NT2/D1 (cell line): Measurements from ENCODE around the gene SRC.

Source experiments
- SUZ12 ChIP-seq: IDR thresholded peaks from 2 replicates; pipeline ENCODE4 v1.6.1; 2011; ENCODE audit not compliant: insufficient read length, insufficient read depth; ENCODE audit errors: extremely low read depth
- ZNF274 ChIP-seq: IDR thresholded peaks from 2 replicates; pipeline ENCODE4 v1.6.1; 2011; ENCODE audit warnings: mild to moderate bottlenecking, low read depth, low read length

DNA sequence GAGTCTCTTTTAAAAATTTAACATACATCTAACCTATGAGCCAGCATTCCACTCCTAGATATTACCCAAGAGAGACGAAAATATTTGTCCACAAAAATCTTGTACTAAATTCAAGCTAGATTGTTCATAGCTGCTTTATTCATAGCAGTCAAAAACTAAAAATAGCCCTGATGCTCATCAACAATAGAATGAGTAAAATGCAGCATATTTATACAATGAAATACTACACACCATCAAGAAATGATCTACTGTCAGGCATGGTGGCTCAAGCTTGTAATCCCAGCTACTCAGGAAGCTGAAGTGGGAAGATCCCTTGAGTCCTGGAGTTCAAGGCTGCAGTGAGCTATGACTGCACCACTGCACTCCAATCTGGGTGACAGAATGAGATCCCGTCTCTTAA lies 22.0 kb upstream of the SRC start:
- no peak for TF ChIP-seq SUZ12
- no peak for TF ChIP-seq ZNF274
